DMS79 treated with DMSO at 0.1 percent for 48 hours (cell line): ENCODE data around the gene AGAP3.

Experiments
- DNase-seq: peaks from one replicate; lab custom pipeline; 2025; lab: John Stamatoyannopoulos, UW

The AGAP3 gene

GRCh38 chr7:151110236-151110940, 24.1 kb downstream of the AGAP3 start:
- DNase-seq: no peak

DNA sequence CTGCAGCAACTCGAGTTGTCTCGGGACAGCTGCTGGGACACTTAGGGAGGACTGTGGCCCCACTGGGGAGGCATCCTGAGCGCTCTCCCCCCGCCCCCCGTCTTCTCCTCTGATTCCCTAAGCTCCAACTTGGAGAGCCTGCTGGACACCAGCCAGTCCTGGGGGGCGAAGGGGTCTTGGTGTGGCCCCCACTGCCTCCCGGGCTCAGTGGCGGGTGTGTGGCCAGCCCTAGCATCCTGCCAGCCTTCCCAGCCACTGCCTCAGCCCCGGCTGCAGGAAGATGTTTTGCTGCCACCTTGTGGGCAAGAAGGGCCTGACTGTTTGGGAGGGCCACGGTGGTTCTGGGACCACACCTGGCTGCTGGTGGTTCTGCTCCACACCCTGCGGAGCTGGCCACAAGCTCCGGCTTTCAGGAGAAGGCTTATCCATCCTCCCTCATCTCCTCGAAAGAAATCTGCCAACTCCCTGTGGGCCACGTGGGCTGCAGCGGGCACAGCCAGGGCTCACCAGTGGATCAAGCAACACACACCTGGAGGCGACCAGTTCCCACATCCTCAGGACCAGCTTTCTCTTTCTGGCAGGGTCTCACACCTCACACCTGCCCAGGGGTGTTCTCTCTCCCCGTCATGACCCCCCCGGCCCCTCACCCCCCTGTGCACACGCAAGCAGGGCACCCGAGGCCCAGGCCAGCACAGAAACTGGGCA, 24.8 kb downstream of the AGAP3 start:
- DNase-seq: no peak

DNA sequence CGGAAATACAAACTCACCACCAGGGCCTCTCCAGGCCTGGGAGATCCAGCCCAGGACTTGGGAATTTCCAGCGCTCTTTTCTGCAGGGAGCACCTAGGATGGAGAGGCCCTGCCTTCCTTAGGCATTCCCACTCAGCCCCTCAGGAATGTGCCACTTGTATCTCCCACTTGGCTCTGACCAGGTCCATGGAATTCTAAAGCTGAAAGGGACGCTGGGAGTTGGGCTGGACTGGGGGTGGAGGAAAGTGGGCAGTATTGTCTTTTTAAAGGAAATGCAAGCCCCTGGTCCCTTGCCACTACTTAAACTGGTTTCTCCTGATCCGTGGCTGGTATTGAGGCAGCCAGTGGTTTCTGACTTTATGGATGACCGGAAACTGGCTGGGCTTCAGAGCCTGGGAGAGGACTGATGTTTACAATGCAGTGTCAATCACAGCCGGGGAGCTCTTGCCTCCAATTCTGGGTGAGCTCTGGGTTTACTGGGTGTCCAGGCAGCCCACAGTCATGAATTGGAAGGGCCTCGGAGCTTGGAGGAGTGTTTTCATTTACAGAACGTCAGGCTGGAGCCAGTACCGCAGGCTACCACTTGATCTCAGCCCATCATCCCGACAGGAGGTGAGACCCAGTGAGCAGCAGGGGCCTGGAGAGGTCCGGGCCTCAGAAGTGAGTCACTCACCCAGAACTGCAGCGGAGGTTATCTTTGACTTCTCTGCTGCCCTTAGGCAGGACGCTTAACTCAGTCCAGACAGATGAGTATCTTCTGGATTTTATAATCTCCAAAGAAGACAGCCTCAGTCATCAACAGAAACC, 27.3 kb downstream of the AGAP3 start:
- DNase-seq: no peak

DNA sequence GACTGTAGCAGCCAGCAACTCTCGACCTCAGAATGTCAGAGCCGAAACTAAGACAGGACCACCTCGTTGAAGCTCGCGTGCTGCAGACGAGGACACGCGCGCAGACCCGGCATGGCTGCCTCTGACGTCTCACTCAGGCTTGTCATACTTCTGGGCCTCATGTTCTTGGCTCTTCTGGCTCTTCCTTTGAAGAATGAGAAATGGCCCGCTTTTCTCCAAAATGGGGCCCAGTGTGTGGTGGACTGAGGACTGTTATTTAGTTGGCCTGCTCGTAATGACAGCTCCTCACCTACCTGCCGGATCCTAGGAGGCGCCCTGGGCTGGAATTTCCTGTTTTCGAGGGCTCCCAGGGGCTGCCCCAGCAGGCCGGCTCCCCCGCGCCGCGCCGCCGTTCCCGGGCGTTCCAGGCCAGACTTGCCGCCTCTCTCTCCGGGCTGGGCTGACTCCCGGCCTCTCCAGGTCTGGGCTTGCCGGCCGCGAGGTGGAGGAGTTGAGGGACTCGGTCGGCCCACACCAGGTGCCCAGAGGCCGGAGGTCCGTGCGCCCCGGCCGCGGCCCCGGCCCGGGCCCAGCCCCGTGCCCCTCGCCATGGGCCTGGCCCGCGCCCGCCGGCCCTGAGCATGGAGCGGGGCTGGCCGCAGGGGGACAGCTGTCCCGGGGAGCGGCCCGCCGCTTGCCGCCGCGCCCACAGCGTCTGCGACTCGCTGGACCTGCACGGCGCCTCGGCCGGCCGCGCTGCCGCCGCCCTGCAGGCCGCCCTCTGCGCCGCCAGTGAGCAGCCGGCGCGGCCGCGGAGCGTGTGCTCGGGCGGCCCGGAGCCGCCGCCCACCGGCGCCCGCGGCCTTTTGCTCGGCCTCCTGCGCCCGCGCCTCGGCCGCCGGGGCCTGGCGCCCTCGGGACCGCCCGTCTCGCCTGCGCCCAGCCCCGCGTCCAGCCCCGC, 28.1 kb downstream of the AGAP3 start:
- no peak for DNase-seq

- no peak for DNase-seq
These were observed 29.0 kb downstream of the AGAP3 start for GRCh38 chr7:151115121-151115835.

DNA sequence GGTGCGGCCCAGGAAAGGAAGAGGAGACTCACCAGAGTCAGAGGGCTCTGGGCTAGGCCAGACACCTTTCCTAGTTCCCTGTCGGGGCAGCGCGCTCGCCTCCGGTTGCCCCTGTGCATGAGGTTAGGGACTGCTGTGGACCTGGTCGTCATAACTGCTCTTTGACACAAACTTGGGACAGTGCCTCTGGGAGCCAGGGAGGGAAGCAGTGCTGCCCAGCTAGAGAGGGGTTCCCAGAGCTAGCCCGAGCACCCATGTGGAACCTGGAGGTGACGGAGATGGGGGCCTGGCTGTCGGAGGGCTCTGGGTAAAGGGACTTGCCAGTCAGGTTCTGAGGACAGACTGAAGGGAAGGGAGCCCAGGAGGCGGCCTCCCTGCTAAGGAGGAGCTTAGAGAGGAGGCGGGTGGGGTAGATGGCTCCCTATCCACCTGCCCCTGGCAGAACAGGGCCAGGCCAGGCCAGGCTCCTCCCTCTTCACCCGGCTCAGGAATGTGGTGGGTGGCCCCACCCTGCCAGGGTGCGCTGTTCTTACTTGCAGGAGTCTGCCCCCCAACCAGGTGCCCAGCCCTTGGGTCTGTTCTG, 29.7 kb downstream of the AGAP3 start:
- DNase-seq: no peak

DNA sequence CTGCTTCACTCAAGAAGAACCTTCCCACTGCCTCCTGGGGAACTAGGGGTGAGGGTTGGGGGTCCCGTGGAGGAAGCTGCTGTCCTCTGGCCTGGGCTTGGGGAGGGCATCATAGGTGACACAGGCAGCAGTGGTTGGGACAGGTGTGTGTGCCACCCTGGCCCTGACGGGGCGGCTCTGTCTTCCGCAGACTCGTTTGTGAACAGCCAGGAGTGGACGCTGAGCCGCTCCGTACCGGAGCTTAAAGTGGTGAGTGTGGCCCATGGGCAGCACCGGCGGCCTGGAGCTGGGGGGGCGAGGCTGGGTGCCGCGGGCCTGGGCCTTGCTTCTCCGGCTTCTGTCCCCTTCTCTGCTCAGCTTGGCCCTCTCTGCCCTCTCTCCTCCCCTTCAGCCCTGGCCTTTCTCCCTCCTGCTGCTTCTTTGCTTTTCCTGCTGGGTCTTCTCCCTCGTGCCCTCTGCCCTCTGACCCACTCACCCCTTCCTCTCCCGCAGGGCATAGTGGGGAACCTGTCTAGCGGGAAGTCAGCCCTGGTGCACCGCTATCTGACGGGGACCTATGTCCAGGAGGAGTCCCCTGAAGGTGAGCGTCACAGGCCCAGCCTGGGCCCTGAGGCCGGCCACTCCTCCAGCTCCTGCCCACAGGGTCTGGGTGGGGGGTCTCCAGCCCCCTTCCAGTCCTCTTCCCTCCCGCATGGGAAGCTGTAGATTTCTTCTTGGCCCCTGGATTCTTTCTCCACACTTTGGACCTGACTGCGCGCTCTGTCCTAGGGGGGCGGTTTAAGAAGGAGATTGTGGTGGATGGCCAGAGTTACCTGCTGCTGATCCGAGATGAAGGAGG, 30.5 kb downstream of the AGAP3 start:
- no peak for DNase-seq

GRCh38 chr7:151117565-151117964, 31.3 kb downstream of the AGAP3 start:
- DNase-seq: no peak

DNA sequence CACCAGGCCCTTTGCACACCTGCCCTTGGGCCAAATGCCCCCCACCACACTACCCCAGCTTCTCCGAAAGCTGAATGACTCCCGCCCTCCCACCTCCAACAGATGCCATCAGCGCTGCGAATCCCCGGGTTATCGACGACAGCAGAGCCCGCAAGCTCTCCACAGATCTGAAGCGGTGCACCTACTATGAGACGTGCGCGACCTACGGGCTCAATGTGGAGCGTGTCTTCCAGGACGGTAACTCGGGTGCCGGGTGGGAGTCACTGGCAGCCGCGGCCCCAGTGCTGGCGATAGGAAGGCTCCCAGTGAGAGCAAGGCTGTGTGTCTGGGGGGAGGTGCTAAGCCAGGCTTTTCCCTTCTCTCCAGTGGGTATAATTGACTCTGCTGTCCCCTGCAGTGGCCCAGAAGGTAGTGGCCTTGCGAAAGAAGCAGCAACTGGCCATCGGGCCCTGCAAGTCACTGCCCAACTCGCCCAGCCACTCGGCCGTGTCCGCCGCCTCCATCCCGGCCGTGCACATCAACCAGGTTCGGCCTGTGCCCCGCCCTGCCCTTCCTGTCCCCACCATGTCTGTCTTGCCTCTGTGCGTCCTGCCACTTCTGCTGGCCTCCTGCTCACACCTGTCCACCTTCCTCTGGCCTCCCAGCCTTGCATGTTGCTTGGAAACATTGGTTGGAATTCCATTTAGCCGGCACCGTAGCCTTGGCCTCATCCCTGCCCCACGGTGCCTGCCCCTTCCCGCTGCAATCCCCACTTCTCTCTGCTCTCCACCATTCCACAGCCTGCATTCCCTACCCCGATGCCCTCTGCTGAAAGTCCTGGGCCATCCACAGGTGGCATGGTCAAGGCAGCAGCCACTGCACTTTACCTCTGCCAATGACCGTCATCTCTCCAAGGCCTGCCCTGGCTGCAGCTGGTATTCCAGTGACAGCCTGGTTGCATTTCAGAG, 32.1 kb downstream of the AGAP3 start:
- DNase-seq: no peak

DNA sequence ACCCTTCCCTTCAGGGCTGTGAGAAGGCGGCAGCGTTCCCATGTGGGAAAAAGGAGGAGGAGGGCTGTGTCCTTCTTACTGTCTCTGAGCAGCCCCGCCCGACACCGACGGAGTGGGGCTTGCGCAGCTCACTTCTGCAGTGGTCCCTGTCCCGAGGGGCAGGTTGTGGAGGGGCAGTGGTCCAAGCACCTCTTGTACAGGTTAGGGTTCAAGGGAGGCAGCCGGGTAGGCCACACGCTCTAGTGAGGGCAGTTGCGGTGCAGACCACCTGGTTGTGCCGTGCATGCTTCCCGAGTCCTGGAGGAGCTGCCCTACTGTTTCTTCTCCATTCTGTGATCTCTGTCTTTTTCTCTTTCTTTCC, 32.8 kb downstream of the AGAP3 start:
- no peak for DNase-seq

GRCh38 chr7:151119902-151120301, 33.6 kb downstream of the AGAP3 start:
- no peak for DNase-seq

- no peak for DNase-seq
These were observed 34.6 kb downstream of the AGAP3 start for GRCh38 chr7:151120896-151121295.

DNA sequence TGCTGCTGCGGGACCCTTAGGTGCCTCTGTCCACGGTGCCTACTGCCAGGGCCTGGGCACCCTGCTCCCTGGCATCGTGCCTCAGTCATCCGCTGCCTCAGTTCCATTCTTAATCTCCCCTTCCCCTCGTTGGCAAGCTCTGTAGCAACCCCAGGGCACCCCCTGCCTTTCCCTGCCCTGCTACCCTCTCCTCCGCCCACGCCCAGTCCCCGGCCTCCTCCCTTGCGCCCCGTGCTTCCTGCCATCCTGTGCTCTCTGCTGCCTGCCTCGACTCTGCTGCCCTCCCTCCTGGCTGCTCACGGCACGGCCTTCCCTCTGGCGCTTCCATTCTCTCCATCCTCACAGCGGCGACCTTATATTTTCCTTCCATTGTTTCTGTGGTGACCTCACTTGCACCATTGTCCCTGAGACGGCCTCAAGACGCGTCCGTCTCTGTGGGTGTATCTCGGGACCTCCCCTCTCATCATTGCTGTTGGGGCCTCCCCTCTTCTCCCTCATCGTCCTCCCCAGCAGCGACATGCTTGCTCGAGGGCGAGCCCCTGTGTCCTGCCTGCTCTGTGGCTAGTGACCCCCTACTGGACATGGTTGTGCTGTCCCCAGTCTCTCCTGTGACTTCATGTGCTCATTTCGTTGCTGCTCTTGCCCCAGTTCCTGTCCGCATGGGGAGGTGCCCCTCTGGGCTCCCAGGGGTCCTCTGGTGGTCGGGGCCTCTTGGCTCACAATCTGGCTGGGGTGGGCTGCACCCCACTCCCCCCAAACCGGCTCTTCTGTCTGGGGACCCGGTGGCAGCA, 35.3 kb downstream of the AGAP3 start:
- DNase-seq: no peak

GRCh38 chr7:151122276-151122675, 36.0 kb downstream of the AGAP3 start:
- DNase-seq: no peak

- no peak for DNase-seq
These were observed 36.5 kb downstream of the AGAP3 start for GRCh38 chr7:151122796-151123157.

GRCh38 chr7:151123158-151123821, 37.0 kb downstream of the AGAP3 start:
- no peak for DNase-seq

GRCh38 chr7:151123822-151124464, 37.7 kb downstream of the AGAP3 start:
- peak; percentile 53 for DNase-seq
